ENCODE measurements around the gene ARHGEF26. TPM values are rescaled to one million over a fixed set of nuclear protein-coding genes. Genes with fewer than 3 reads are reported as not detected.

ARHGEF26 gene
- total RNA-seq, 1 experiment from 2014 or later = 13.7 TPM

DNA sequence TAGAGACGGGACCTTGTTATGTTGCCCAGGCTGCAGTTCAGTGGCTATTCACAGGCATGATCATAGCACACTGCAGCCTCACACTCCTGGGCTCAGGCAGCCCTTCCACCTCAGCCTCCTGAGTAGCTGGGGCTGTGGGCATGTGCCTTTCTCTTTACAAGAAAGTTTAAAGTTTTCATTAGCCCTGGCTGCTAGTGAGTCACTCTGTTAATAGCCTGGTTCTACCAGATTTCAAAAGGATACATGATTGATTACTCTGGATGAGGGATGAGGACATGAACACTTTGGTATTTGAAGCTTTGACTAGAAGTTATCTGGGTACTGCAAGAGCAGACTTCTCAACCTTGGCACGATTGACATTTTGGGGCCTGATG lies 108.0 kb downstream of the ARHGEF26 start:
- no CpG with 5 or more reads among the region's 2 CpGs for WGBS (ENCODE audit: extremely low coverage, insufficient read length, low lambda C conversion rate)

More for the DNA sequence above, 108.0 kb downstream of the ARHGEF26 start:
- no peak overlapping the region for H4K91ac ChIP-seq (ENCODE audit: insufficient read length, low read depth, low read length)
- H4K5ac ChIP-seq (ENCODE audit: insufficient read length, low read depth, low read length) = no peak overlapping the region
- H3K56ac ChIP-seq (ENCODE audit: insufficient read length, low read depth, low read length) = no peak overlapping the region
- Mint-ChIP-seq H3K4me1 (peaks cover 3 to 4% of the 10 kb centered on the region in 2 experiments; a peak in 3 of 4 replicates), H3K27me3 (ENCODE audit: low read depth) (no peaks in the 10 kb centered on the region), H3K9me3 (no peaks in the 10 kb centered on the region), H3K36me3 (ENCODE audit: insufficient read depth in 1 of 3, low read depth in 3 of 3) (no peaks in the 10 kb centered on the region), H3K27ac (peak overlapping the region in 1 of 3 experiments; percentile 48; a peak in 1 of 7 replicates), H3K4me3 (no peak overlapping the region)
- no peak overlapping the region for H3K27ac ChIP-seq (ENCODE audit: insufficient read length, low read depth, low read length)
- no peaks in the 10 kb centered on the region for H3K79me2 ChIP-seq (ENCODE audit: insufficient read depth, low read length)
- H3K23ac ChIP-seq (ENCODE audit: insufficient read length, low read depth, low read length) = no peak overlapping the region
- H3T11ph ChIP-seq (ENCODE audit: low read length) = no peak overlapping the region
- H2BK20ac ChIP-seq (ENCODE audit: low read depth, low read length, poor library complexity, severe bottlenecking) = no peak overlapping the region
- H3K79me1 ChIP-seq (ENCODE audit: insufficient read depth, low read depth, low read length, poor library complexity, severe bottlenecking) = no peaks in the 10 kb centered on the region
- no peaks in the 10 kb centered on the region for H4K20me1 ChIP-seq (ENCODE audit: control insufficient read depth, insufficient read depth, insufficient read length)
- no peak for DNase-seq
- H2BK5ac ChIP-seq (ENCODE audit: insufficient read length, low read length) = no peak overlapping the region
- H3K14ac ChIP-seq (ENCODE audit: insufficient read depth, low read length) = no peak overlapping the region
- no peak overlapping the region for H2AFZ ChIP-seq (ENCODE audit: low read length)
- TF ChIP-seq, protein P1, sequence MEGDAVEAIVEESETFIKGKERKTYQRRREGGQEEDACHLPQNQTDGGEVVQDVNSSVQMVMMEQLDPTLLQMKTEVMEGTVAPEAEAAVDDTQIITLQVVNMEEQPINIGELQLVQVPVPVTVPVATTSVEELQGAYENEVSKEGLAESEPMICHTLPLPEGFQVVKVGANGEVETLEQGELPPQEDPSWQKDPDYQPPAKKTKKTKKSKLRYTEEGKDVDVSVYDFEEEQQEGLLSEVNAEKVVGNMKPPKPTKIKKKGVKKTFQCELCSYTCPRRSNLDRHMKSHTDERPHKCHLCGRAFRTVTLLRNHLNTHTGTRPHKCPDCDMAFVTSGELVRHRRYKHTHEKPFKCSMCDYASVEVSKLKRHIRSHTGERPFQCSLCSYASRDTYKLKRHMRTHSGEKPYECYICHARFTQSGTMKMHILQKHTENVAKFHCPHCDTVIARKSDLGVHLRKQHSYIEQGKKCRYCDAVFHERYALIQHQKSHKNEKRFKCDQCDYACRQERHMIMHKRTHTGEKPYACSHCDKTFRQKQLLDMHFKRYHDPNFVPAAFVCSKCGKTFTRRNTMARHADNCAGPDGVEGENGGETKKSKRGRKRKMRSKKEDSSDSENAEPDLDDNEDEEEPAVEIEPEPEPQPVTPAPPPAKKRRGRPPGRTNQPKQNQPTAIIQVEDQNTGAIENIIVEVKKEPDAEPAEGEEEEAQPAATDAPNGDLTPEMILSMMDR (conservative IDR thresholded peaks at IDR 0.05) = no peak
- no peaks in the 10 kb centered on the region for H3K9me3 ChIP-seq (ENCODE audit: control insufficient read depth, low read depth, low read length)
- H2BK12ac ChIP-seq (ENCODE audit: insufficient read length, low read depth, low read length) = no peak overlapping the region
- H3K18ac ChIP-seq (ENCODE audit: insufficient read length, low read depth, low read length) = no peak overlapping the region
- no peaks in the 10 kb centered on the region for H3K23me2 ChIP-seq (ENCODE audit: insufficient read length, low read depth, low read length, poor library complexity, severe bottlenecking)
- H3K4me1 ChIP-seq (ENCODE audit: insufficient read depth, low read length) = no peaks in the 10 kb centered on the region
- H3K27me3 ChIP-seq (ENCODE audit: insufficient read depth, low read length) = no peaks in the 10 kb centered on the region
- no peak overlapping the region for H2BK120ac ChIP-seq (ENCODE audit: low read depth, low read length, poor library complexity, severe bottlenecking)
- H3K4ac ChIP-seq (ENCODE audit: low read depth, low read length) = no peak overlapping the region
- no peak overlapping the region for H2AK5ac ChIP-seq (ENCODE audit: insufficient read length, low read length)
- no peak overlapping the region for H4K8ac ChIP-seq (replicated peaks; ENCODE audit: insufficient read length, low read depth, low read length)
- no peak overlapping the region for H3K4me2 ChIP-seq (ENCODE audit: insufficient read depth, insufficient read length, low read length)
- H3K9ac ChIP-seq (ENCODE audit: extremely low read depth, insufficient read length, low read length) = no peak overlapping the region
- no peak overlapping the region for H2BK15ac ChIP-seq (ENCODE audit: low read depth, low read length)

Measured in H9 (cell line).